ENCODE data around the gene VPS8. TPM values are rescaled to one million over a fixed set of nuclear protein-coding genes. Genes with fewer than 3 reads are reported as not detected.

Gene VPS8
- total RNA-seq, 2 experiments from 2014 or later = 32.7 to 33.7 TPM

DNA sequence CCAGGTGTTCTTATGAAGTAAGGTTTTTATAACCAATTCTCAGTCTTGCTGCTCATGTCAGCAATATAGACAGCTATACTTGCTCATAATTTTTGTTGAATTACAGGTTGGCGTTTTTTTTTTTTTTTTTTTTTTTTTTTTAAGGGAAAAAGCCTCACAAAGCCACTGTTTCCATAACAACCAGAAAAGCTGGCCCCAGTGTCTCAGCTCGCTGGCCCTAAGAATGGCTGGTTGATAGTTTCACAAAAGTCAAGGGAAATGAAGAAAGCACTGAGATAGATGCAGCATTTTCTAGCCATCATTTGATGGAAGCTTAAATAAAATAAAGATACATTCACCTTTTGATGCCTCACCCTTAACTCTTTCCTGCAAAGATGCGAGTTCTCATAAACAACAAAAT is 219.0 kb downstream of the VPS8 start:
- Mint-ChIP-seq H3K4me1 (ENCODE audit: low read depth) (no peaks in the 10 kb centered on the region), H3K36me3 (ENCODE audit: low read depth) (peaks cover 67% of the 10 kb centered on the region), H3K27me3 (ENCODE audit: low read depth) (no peaks in the 10 kb centered on the region), H3K27ac (no peak overlapping the region), H3K4me3 (no peak overlapping the region), H3K9me3 (peaks cover 19% of the 10 kb centered on the region)
- CTCF ChIA-PET = no interaction called here
- intact Hi-C loops (cut with micrococcal nuclease) = no loop called here
- no peak for DNase-seq

DNA sequence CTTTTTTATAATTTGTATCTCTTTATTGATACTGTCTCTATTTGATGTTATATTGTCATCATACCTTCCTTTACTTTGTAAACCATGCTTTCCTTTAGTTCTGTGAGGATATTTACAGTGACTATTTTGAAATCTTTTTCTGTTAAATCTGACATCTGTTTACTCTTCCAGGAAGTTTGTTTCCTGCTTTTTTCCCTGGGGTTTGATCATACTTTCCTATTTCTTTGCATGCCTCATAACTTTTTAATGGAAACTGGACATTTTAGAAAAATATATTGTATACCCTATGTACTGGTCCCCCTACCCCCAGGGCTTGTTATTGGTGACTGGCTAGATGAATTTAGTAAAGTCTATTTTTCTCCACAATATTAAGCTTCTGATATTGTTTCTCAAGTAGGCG is 225.8 kb downstream of the VPS8 start:
- CTCF ChIA-PET = interaction anchor here (0.6 kb wide), 1 partner anchor 667 kb away, joined by 3 read pairs; no protein-coding TSS in a partner anchor
- intact Hi-C loops (cut with micrococcal nuclease) = no loop called here
- no peaks in the 10 kb centered on the region for H3K27me3 Mint-ChIP-seq (ENCODE audit: low read depth)
- DNase-seq = no peak
- peaks cover 29% of the 10 kb centered on the region for H3K9me3 Mint-ChIP-seq
- H3K4me1 Mint-ChIP-seq (ENCODE audit: low read depth) = no peaks in the 10 kb centered on the region
- H3K4me3 Mint-ChIP-seq = no peak overlapping the region
- H3K27ac Mint-ChIP-seq = no peak overlapping the region
- H3K36me3 Mint-ChIP-seq (ENCODE audit: low read depth) = peaks cover 67% of the 10 kb centered on the region

GRCh38 chr3:185040425-185040824 is 228.5 kb downstream of the VPS8 start:
- H3K4me3 Mint-ChIP-seq = no peak overlapping the region
- no peak for DNase-seq
- H3K36me3 Mint-ChIP-seq (ENCODE audit: low read depth) = peaks cover 51% of the 10 kb centered on the region
- H3K4me1 Mint-ChIP-seq (ENCODE audit: low read depth) = no peaks in the 10 kb centered on the region
- peaks cover 15% of the 10 kb centered on the region for H3K9me3 Mint-ChIP-seq
- intact Hi-C loops (cut with micrococcal nuclease) = no loop called here
- CTCF ChIA-PET = no interaction called here
- no peak overlapping the region for H3K27ac Mint-ChIP-seq
- H3K27me3 Mint-ChIP-seq (ENCODE audit: low read depth) = no peaks in the 10 kb centered on the region

- Mint-ChIP-seq H3K27ac (no peak overlapping the region), H3K4me3 (no peak overlapping the region), H3K9me3 (peaks cover 8% of the 10 kb centered on the region), H3K36me3 (ENCODE audit: low read depth) (peaks cover 50% of the 10 kb centered on the region), H3K4me1 (ENCODE audit: low read depth) (no peaks in the 10 kb centered on the region), H3K27me3 (ENCODE audit: low read depth) (no peaks in the 10 kb centered on the region)
- no peak for DNase-seq
- CTCF ChIA-PET = no interaction called here
- intact Hi-C loops (cut with micrococcal nuclease) = no loop called here
Observed at GRCh38 chr3:185041540-185041939, 229.6 kb downstream of the VPS8 start.

- intact Hi-C loops (cut with micrococcal nuclease) = no loop called here
- no peaks in the 10 kb centered on the region for H3K4me1 Mint-ChIP-seq (ENCODE audit: low read depth)
- CTCF ChIA-PET = interaction anchor here (0.6 kb wide), 1 partner anchor 10 kb away, joined by 3 read pairs; no protein-coding TSS in a partner anchor
- no peak overlapping the region for H3K4me3 Mint-ChIP-seq
- H3K36me3 Mint-ChIP-seq (ENCODE audit: low read depth) = peaks cover 53% of the 10 kb centered on the region
- no peak for DNase-seq
- peaks cover 3% of the 10 kb centered on the region for H3K9me3 Mint-ChIP-seq
- H3K27ac Mint-ChIP-seq = no peak overlapping the region
- H3K27me3 Mint-ChIP-seq (ENCODE audit: low read depth) = no peaks in the 10 kb centered on the region
Observed at GRCh38 chr3:185042312-185043050, 230.5 kb downstream of the VPS8 start.

DNA sequence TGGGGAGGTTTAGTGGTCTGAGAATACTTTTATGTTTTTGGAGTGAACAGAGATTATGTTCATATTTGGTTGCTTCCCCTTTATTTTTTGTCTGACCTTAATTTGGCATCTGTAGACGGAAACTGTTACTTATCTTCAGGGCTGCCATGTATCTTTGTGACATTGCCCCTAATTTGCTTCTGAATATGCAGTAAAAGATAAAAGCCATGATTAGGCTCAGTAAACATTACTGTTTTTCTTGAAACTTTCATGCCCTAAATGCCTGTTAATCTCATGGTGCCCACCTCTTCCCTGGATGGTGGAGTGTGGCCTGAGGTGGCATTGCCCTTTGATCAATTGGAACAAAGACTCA is 234.2 kb downstream of the VPS8 start:
- no peaks in the 10 kb centered on the region for H3K9me3 Mint-ChIP-seq
- no peak overlapping the region for H3K4me3 Mint-ChIP-seq
- intact Hi-C loops (cut with micrococcal nuclease) = no loop called here
- H3K27me3 Mint-ChIP-seq (ENCODE audit: low read depth) = no peaks in the 10 kb centered on the region
- DNase-seq = no peak
- peaks cover 74% of the 10 kb centered on the region for H3K36me3 Mint-ChIP-seq (ENCODE audit: low read depth)
- no peak overlapping the region for H3K27ac Mint-ChIP-seq
- H3K4me1 Mint-ChIP-seq (ENCODE audit: low read depth) = no peaks in the 10 kb centered on the region
- CTCF ChIA-PET = no interaction called here

DNA sequence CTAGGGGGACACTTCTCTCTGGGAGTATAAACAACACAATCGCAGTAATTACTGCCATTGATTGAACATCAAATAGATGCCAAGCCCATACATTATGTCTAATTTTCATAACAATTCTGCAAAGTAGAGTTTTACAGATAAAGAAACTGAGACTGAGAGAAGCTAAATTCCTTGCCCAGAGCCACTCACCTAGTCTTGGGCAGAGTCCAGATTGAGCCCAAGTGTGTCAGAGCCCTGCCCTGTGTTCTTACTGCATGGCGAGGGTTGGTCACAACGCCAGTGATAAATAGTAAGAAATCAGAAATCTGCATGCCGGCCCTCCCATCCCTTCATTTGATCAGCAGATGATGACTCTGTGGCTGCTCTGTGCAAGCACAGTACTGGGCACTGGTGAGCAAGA is 234.6 kb downstream of the VPS8 start:
- Mint-ChIP-seq H3K36me3 (ENCODE audit: low read depth) (peaks cover 74% of the 10 kb centered on the region), H3K27ac (no peak overlapping the region), H3K4me3 (no peak overlapping the region), H3K9me3 (no peaks in the 10 kb centered on the region), H3K4me1 (ENCODE audit: low read depth) (no peaks in the 10 kb centered on the region), H3K27me3 (ENCODE audit: low read depth) (no peaks in the 10 kb centered on the region)
- no peak for DNase-seq
- CTCF ChIA-PET = no interaction called here
- intact Hi-C loops (cut with micrococcal nuclease) = no loop called here

DNA sequence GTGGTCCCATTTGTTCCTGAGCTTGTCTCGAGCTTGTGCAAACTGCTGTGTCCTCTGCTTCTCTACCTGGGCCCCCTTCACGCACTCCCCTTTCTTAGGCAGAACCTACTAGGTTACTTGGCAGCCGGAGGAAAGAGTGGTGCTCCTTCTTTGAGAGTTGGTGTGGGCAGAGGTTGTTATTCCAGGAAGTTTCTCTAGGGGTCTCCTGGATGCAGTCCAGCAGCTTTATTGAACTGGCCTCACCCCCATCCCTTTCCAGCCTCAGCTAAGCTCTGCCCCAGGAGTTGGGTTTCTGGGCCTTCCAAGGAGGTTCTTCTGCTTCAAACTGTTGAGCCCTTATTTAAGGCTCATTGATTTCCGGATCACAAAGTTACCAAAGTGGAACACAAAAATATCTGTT is 237.7 kb downstream of the VPS8 start:
- no peak for DNase-seq
- no peak overlapping the region for H3K4me3 Mint-ChIP-seq
- CTCF ChIA-PET = no interaction called here
- intact Hi-C loops (cut with micrococcal nuclease) = no loop called here
- H3K27me3 Mint-ChIP-seq (ENCODE audit: low read depth) = no peaks in the 10 kb centered on the region
- H3K27ac Mint-ChIP-seq = no peak overlapping the region
- H3K9me3 Mint-ChIP-seq = peaks cover 13% of the 10 kb centered on the region
- H3K36me3 Mint-ChIP-seq (ENCODE audit: low read depth) = peaks cover 91% of the 10 kb centered on the region
- no peaks in the 10 kb centered on the region for H3K4me1 Mint-ChIP-seq (ENCODE audit: low read depth)

GRCh38 chr3:185051801-185052200 is 239.8 kb downstream of the VPS8 start:
- Mint-ChIP-seq H3K9me3 (peaks cover 23% of the 10 kb centered on the region), H3K4me1 (ENCODE audit: low read depth) (no peaks in the 10 kb centered on the region), H3K27me3 (ENCODE audit: low read depth) (no peaks in the 10 kb centered on the region), H3K27ac (no peak overlapping the region), H3K36me3 (ENCODE audit: low read depth) (peaks cover 85% of the 10 kb centered on the region), H3K4me3 (no peak overlapping the region)
- intact Hi-C loops (cut with micrococcal nuclease) = no loop called here
- no peak for DNase-seq
- CTCF ChIA-PET = no interaction called here

GRCh38 chr3:185052631-185053030 is 240.7 kb downstream of the VPS8 start:
- Mint-ChIP-seq H3K36me3 (ENCODE audit: low read depth) (peaks cover 80% of the 10 kb centered on the region), H3K4me3 (no peak overlapping the region), H3K4me1 (ENCODE audit: low read depth) (no peaks in the 10 kb centered on the region), H3K27ac (no peak overlapping the region), H3K9me3 (peaks cover 29% of the 10 kb centered on the region), H3K27me3 (ENCODE audit: low read depth) (no peaks in the 10 kb centered on the region)
- no peak for DNase-seq
- CTCF ChIA-PET = no interaction called here
- intact Hi-C loops (cut with micrococcal nuclease) = no loop called here

DNA sequence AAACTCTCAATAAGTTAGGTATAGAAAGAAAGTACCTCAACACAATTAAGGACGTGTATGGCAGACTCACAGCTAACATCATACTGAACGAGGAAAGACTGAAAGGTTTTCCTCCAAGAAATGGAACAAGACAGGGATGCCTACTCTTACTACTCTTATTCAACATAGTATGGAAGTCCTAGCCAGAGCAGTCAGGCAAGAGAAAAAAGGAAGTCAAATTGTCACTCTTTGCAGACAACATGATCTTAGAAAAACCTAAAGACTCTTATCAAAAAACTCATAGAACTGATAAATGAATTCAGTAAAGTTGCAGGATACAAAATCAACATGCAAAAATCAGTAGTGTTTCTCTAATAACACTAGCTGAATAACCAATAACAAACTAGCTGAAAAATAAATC is 244.9 kb downstream of the VPS8 start:
- Mint-ChIP-seq H3K4me3 (no peak overlapping the region), H3K36me3 (ENCODE audit: low read depth) (peaks cover 39% of the 10 kb centered on the region), H3K4me1 (ENCODE audit: low read depth) (no peaks in the 10 kb centered on the region), H3K9me3 (peaks cover 60% of the 10 kb centered on the region), H3K27ac (no peak overlapping the region), H3K27me3 (ENCODE audit: low read depth) (no peaks in the 10 kb centered on the region)
- no peak for DNase-seq
- intact Hi-C loops (cut with micrococcal nuclease) = no loop called here
- CTCF ChIA-PET = interaction anchor here (0.6 kb wide), 1 partner anchor 77 kb away, joined by 3 read pairs; no protein-coding TSS in a partner anchor

- H3K27me3 Mint-ChIP-seq (ENCODE audit: low read depth) = no peaks in the 10 kb centered on the region
- H3K4me3 Mint-ChIP-seq = no peak overlapping the region
- peaks cover 58% of the 10 kb centered on the region for H3K9me3 Mint-ChIP-seq
- no peaks in the 10 kb centered on the region for H3K4me1 Mint-ChIP-seq (ENCODE audit: low read depth)
- H3K36me3 Mint-ChIP-seq (ENCODE audit: low read depth) = peaks cover 30% of the 10 kb centered on the region
- intact Hi-C loops (cut with micrococcal nuclease) = no loop called here
- CTCF ChIA-PET = no interaction called here
- DNase-seq = no peak
- H3K27ac Mint-ChIP-seq = no peak overlapping the region
Observed at GRCh38 chr3:185057829-185058228, 245.9 kb downstream of the VPS8 start.

DNA sequence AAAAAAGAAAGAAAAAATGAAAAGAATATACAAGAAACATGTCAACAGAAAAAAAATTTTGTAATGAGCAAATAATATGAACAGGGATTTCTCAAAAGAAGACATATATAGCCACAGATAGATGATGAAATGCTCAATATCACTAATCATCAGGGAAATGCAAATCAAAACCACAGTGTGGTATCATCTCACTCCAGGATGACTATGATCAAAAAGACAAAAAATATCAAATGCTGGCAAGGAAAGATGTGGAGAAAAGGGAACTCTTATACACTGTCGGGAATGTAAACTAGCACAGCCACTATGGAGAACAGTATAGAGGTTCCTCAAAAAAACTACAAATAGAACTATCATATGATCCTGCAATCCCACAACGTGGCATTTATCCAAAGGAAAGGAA is 246.8 kb downstream of the VPS8 start:
- intact Hi-C loops (cut with micrococcal nuclease) = no loop called here
- H3K27me3 Mint-ChIP-seq (ENCODE audit: low read depth) = no peaks in the 10 kb centered on the region
- peaks cover 56% of the 10 kb centered on the region for H3K9me3 Mint-ChIP-seq
- CTCF ChIA-PET = no interaction called here
- DNase-seq = no peak
- peaks cover 20% of the 10 kb centered on the region for H3K36me3 Mint-ChIP-seq (ENCODE audit: low read depth)
- no peak overlapping the region for H3K27ac Mint-ChIP-seq
- no peak overlapping the region for H3K4me3 Mint-ChIP-seq
- H3K4me1 Mint-ChIP-seq (ENCODE audit: low read depth) = no peaks in the 10 kb centered on the region

Measured in activated naive CD4-positive, alpha-beta T cell treated with anti-CD3 and anti-CD28 coated beads for 36 hours (primary cell).